ENCODE data around the gene USP2.

Gene USP2

GRCh38 chr11:119381181-119381988 is at the start of gene USP2:
Gene USP2, minus strand, starts transcription at chr11:119381690. Its CDS starts 8,210 bp downstream, at chr11:119373480.
- peak; percentile 99 for DNase-seq

GRCh38 chr11:119427279-119427678 is 45.8 kb upstream of the USP2 start:
- DNase-seq, result no peak

- no peak for DNase-seq
Observed at GRCh38 chr11:119426142-119426541, 44.7 kb upstream of the USP2 start.

- no peak for DNase-seq
Observed at GRCh38 chr11:119424775-119425174, 43.3 kb upstream of the USP2 start.

GRCh38 chr11:119424276-119424675 is 42.8 kb upstream of the USP2 start:
- DNase-seq, result no peak

GRCh38 chr11:119423509-119424254 is 42.2 kb upstream of the USP2 start:
- DNase-seq, result no peak

- DNase-seq, result peak; percentile 85
Observed at GRCh38 chr11:119422809-119423508, 41.5 kb upstream of the USP2 start, which contains the start of gene THY1. Gene THY1, minus strand, starts transcription at chr11:119423172. Its CDS starts 2,267 bp downstream, at chr11:119420905.

- peak; percentile 79 for DNase-seq
Observed at GRCh38 chr11:119421941-119422808, 40.7 kb upstream of the USP2 start.

GRCh38 chr11:119421351-119421750 is 39.9 kb upstream of the USP2 start:
- no peak for DNase-seq

- DNase-seq, result no peak
Observed at GRCh38 chr11:119420631-119421030, 39.1 kb upstream of the USP2 start.

GRCh38 chr11:119419834-119420492 is 38.5 kb upstream of the USP2 start:
- DNase-seq, result no peak

GRCh38 chr11:119419246-119419645 is 37.8 kb upstream of the USP2 start:
- no peak for DNase-seq

GRCh38 chr11:119418759-119419158 is 37.3 kb upstream of the USP2 start:
- DNase-seq, result no peak

GRCh38 chr11:119417726-119418540 is 36.4 kb upstream of the USP2 start:
- no peak for DNase-seq

GRCh38 chr11:119416606-119417580 is 35.4 kb upstream of the USP2 start:
- no peak for DNase-seq

- DNase-seq, result no peak
Observed at GRCh38 chr11:119415966-119416365, 34.5 kb upstream of the USP2 start.

GRCh38 chr11:119415517-119415916 is 34.0 kb upstream of the USP2 start:
- DNase-seq, result no peak

GRCh38 chr11:119414734-119415133 is 33.2 kb upstream of the USP2 start:
- DNase-seq, result no peak

- no peak for DNase-seq
Observed at GRCh38 chr11:119414321-119414720, 32.8 kb upstream of the USP2 start.

- DNase-seq, result no peak
Observed at GRCh38 chr11:119412072-119412471, 30.6 kb upstream of the USP2 start.

Data from right forelimb (tissue), 1 donor.